HEK293 (cell line): ENCODE measurements around the gene WASF2.

Experiments
- BCL11A ChIP-seq: fragments of 450-650 bp; formaldehyde crosslinking; IDR thresholded peaks from 2 replicates; pipeline ENCODE4 v1.5.1; 2016; ENCODE audit warnings: low read depth, missing biosample characterization, missing genetic modification characterization
- EGR2 ChIP-seq: fragments of 450-650 bp; formaldehyde crosslinking; IDR thresholded peaks from 2 replicates; pipeline ENCODE4 v1.5.1; 2016; ENCODE audit warnings: low read depth, missing biosample characterization, missing genetic modification characterization
- GLIS1 ChIP-seq: fragments of 450-650 bp; formaldehyde crosslinking; IDR thresholded peaks from 2 replicates; pipeline ENCODE4 v1.5.1; 2016; ENCODE audit warnings: missing biosample characterization, missing genetic modification characterization
- KLF10 ChIP-seq: fragments of 450-650 bp; IDR thresholded peaks from 2 replicates; pipeline ENCODE4 v1.5.1; 2018; ENCODE audit warnings: missing biosample characterization, mild to moderate bottlenecking, missing genetic modification characterization
- KLF16 ChIP-seq: fragments of 450-650 bp; formaldehyde crosslinking; IDR thresholded peaks from 2 replicates; pipeline ENCODE4 v1.5.1; 2017; ENCODE audit warnings: missing biosample characterization, missing genetic modification characterization
- KLF9 ChIP-seq: fragments of 450-650 bp; formaldehyde crosslinking; IDR thresholded peaks from 2 replicates; pipeline ENCODE4 v1.5.1; 2016; ENCODE audit warnings: missing biosample characterization, missing genetic modification characterization, low read depth
- PRDM1 ChIP-seq: fragments of 450-650 bp; formaldehyde crosslinking; IDR thresholded peaks from 2 replicates; pipeline ENCODE4; 2016; ENCODE audit warnings: missing biosample characterization, missing genetic modification characterization
- REPIN1 ChIP-seq: fragments of 450-650 bp; formaldehyde crosslinking; IDR thresholded peaks from 2 replicates; pipeline ENCODE4 v1.5.1; 2017; ENCODE audit warnings: missing biosample characterization, missing genetic modification characterization, low read depth
- SCRT2 ChIP-seq: fragments of 450-650 bp; formaldehyde crosslinking; IDR thresholded peaks from 2 replicates; pipeline ENCODE4 v1.5.1; 2016; ENCODE audit warnings: missing biosample characterization, missing genetic modification characterization
- SP7 ChIP-seq: fragments of 450-650 bp; formaldehyde crosslinking; IDR thresholded peaks from 2 replicates; pipeline ENCODE4 v1.5.1; 2016; ENCODE audit warnings: missing biosample characterization, missing genetic modification characterization
- ZBTB21 ChIP-seq: fragments of 450-650 bp; formaldehyde crosslinking; IDR thresholded peaks from 2 replicates; pipeline ENCODE4 v1.5.1; 2017; ENCODE audit warnings: missing biosample characterization, missing genetic modification characterization
- ZBTB48 ChIP-seq: fragments of 450-650 bp; formaldehyde crosslinking; IDR thresholded peaks from 2 replicates; pipeline ENCODE4 v1.5.1; 2016; ENCODE audit warnings: missing biosample characterization, missing genetic modification characterization
- ZFHX2 ChIP-seq: fragments of 450-650 bp; formaldehyde crosslinking; conservative IDR thresholded peaks from 2 replicates; pipeline ENCODE4 v1.5.1; 2016; ENCODE audit warnings: missing biosample characterization, missing genetic modification characterization
- ZNF140 ChIP-seq: fragments of 450-650 bp; formaldehyde crosslinking; IDR thresholded peaks from 2 replicates; pipeline ENCODE4 v1.5.1; 2016; ENCODE audit warnings: missing biosample characterization, missing genetic modification characterization
- ZNF214 ChIP-seq: fragments of 450-650 bp; formaldehyde crosslinking; IDR thresholded peaks from 2 replicates; pipeline ENCODE4 v1.5.1; 2017; ENCODE audit warnings: missing biosample characterization, mild to moderate bottlenecking, missing genetic modification characterization, borderline replicate concordance
- ZNF354C ChIP-seq: fragments of 450-650 bp; formaldehyde crosslinking; IDR thresholded peaks from 2 replicates; pipeline ENCODE4 v1.5.1; 2016; ENCODE audit warnings: missing biosample characterization, missing genetic modification characterization, low read depth, borderline replicate concordance
- ZNF394 ChIP-seq: fragments of 450-650 bp; formaldehyde crosslinking; IDR thresholded peaks from 2 replicates; pipeline ENCODE4 v1.5.1; 2016; ENCODE audit warnings: missing biosample characterization, missing genetic modification characterization, mild to moderate bottlenecking, moderate library complexity, borderline replicate concordance
- ZNF561 ChIP-seq: fragments of 450-650 bp; IDR thresholded peaks from 2 replicates; pipeline ENCODE4 v1.5.1; 2018; ENCODE audit warnings: missing biosample characterization, missing genetic modification characterization, borderline replicate concordance
- ZNF629 ChIP-seq: fragments of 450-650 bp; formaldehyde crosslinking; IDR thresholded peaks from 2 replicates; pipeline ENCODE4 v1.5.1; 2017; ENCODE audit warnings: missing biosample characterization, missing genetic modification characterization
- ZNF654 ChIP-seq: fragments of 450-650 bp; formaldehyde crosslinking; IDR thresholded peaks from 2 replicates; pipeline ENCODE4 v1.5.1; 2016; ENCODE audit warnings: low read depth, missing biosample characterization, missing genetic modification characterization
- ZNF660 ChIP-seq: fragments of 450-650 bp; IDR thresholded peaks from 2 replicates; pipeline ENCODE4 v1.5.1; 2018; ENCODE audit warnings: missing biosample characterization, mild to moderate bottlenecking, missing genetic modification characterization
- ZNF677 ChIP-seq: fragments of 450-650 bp; IDR thresholded peaks from 2 replicates; pipeline ENCODE4 v1.5.0; 2018; ENCODE audit warnings: missing biosample characterization, mild to moderate bottlenecking, missing genetic modification characterization, moderate library complexity
- ZSCAN30 ChIP-seq: fragments of 450-650 bp; IDR thresholded peaks from 2 replicates; pipeline ENCODE4 v1.5.1; 2018; ENCODE audit warnings: missing biosample characterization, mild to moderate bottlenecking, missing genetic modification characterization, moderate library complexity
- ZXDB ChIP-seq: fragments of 450-650 bp; formaldehyde crosslinking; IDR thresholded peaks from 2 replicates; pipeline ENCODE4 v1.5.1; 2016; ENCODE audit warnings: missing biosample characterization, missing genetic modification characterization
- TF ChIP-seq, protein P1 (sequence below): fragments of 450-650 bp; formaldehyde crosslinking; IDR thresholded peaks from 2 replicates; pipeline ENCODE4 v1.5.1; 2016; ENCODE audit warnings: missing biosample characterization, missing genetic modification characterization
- TF ChIP-seq, protein P2 (sequence below): fragments of 450-650 bp; formaldehyde crosslinking; IDR thresholded peaks from 2 replicates; pipeline ENCODE4 v1.5.1; 2016; ENCODE audit warnings: missing biosample characterization, missing genetic modification characterization, low read depth
- TF ChIP-seq, protein P3 (sequence below): fragments of 450-650 bp; formaldehyde crosslinking; IDR thresholded peaks from 2 replicates; pipeline ENCODE4 v1.5.1; 2017; ENCODE audit warnings: missing biosample characterization, mild to moderate bottlenecking, missing genetic modification characterization, moderate library complexity
- TF ChIP-seq, protein P4 (sequence below): fragments of 450-650 bp; IDR thresholded peaks from 2 replicates; pipeline ENCODE4 v1.5.1; 2018; ENCODE audit warnings: missing biosample characterization, missing genetic modification characterization
- TF ChIP-seq, protein P5 (sequence below): fragments of 450-650 bp; IDR thresholded peaks from 2 replicates; pipeline ENCODE4 v1.5.1; 2018; ENCODE audit warnings: missing biosample characterization, mild to moderate bottlenecking, missing genetic modification characterization
- TF ChIP-seq, protein P6 (sequence below): fragments of 450-650 bp; formaldehyde crosslinking; IDR thresholded peaks from 2 replicates; pipeline ENCODE4 v1.5.1; 2016; ENCODE audit warnings: missing biosample characterization, missing genetic modification characterization

The WASF2 gene

DNA sequence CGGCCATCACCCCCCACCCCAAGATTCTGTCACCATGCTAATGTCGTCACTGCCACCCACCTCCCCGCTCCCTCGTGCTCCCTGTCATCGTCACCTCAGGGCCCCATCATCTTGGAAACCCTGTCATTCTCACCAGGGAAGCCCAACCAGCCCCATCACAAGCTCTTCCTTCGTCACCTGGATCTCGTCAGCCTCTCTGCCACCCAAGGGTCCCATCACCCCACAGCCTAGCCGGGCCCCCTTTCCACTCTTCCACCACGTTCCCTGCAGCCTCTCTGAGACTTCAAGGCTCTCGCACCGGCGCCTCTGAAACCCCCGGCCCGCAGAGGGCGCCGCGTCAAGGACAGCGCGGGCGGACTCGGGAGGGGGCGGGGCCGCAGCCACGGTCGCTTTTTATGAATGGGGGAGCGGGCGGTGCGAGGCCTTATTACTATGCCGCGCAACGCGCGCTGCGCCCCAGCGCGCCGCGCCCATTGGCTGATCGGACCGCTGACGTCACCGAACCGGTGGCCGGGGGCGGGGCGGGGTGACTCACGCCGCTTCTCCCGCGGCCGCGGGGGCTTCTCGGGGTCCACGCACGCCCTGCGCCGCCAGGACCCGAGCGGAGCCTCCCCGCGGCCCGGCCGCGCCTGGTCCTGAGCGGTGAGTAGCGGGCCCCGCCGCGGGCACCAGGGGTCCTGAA is 97.7 kb downstream of the WASF2 start, which contains the start of gene GPR3 (continued):
- TF ChIP-seq, protein P1, sequence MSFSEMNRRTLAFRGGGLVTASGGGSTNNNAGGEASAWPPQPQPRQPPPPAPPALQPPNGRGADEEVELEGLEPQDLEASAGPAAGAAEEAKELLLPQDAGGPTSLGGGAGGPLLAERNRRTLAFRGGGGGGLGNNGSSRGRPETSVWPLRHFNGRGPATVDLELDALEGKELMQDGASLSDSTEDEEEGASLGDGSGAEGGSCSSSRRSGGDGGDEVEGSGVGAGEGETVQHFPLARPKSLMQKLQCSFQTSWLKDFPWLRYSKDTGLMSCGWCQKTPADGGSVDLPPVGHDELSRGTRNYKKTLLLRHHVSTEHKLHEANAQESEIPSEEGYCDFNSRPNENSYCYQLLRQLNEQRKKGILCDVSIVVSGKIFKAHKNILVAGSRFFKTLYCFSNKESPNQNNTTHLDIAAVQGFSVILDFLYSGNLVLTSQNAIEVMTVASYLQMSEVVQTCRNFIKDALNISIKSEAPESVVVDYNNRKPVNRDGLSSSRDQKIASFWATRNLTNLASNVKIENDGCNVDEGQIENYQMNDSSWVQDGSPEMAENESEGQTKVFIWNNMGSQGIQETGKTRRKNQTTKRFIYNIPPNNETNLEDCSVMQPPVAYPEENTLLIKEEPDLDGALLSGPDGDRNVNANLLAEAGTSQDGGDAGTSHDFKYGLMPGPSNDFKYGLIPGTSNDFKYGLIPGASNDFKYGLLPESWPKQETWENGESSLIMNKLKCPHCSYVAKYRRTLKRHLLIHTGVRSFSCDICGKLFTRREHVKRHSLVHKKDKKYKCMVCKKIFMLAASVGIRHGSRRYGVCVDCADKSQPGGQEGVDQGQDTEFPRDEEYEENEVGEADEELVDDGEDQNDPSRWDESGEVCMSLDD: 0 out of 2 replicates have a peak, but pooled peaks have one; percentile 35
- TF ChIP-seq SCRT2 (tag by site-specific recombination) (no peak), ZFHX2 (tag by site-specific recombination) (peak; percentile 36; the same call in 1 of the 2 replicates), ZNF561 (tag by site-specific recombination) (peak; percentile 65; the same call in 1 of the 2 replicates), KLF10 (tag by site-specific recombination) (peak; percentile 90), REPIN1 (tag by site-specific recombination) (no peak), ZNF394 (peak; percentile 74; the same call in 1 of the 2 replicates), ZBTB48 (tag by site-specific recombination) (peak; percentile 70), ZNF629 (tag by site-specific recombination) (peak; percentile 76), ZBTB21 (tag by site-specific recombination) (no peak), KLF9 (tag by site-specific recombination) (peak; percentile 94), ZNF354C (tag by site-specific recombination) (no peak), ZNF660 (tag by site-specific recombination) (peak; percentile 76; the same call in 1 of the 2 replicates), SP7 (tag by site-specific recombination) (peak; percentile 50; the same call in 1 of the 2 replicates), ZNF677 (tag by site-specific recombination) (peak; percentile 42; the same call in 1 of the 2 replicates), GLIS1 (peak; percentile 3; the same call in 1 of the 2 replicates), PRDM1 (no peak), EGR2 (tag by site-specific recombination) (peak; percentile 41; the same call in 1 of the 2 replicates), ZNF214 (tag by site-specific recombination) (no peak), KLF16 (tag by site-specific recombination) (peak; percentile 28; the same call in 1 of the 2 replicates), ZNF140 (tag by site-specific recombination) (no peak), ZNF654 (no peak), ZSCAN30 (no peak), BCL11A (tag by site-specific recombination) (no peak), ZXDB (0 out of 2 replicates have a peak, but pooled peaks have one; percentile 16)
- TF ChIP-seq, protein P2, sequence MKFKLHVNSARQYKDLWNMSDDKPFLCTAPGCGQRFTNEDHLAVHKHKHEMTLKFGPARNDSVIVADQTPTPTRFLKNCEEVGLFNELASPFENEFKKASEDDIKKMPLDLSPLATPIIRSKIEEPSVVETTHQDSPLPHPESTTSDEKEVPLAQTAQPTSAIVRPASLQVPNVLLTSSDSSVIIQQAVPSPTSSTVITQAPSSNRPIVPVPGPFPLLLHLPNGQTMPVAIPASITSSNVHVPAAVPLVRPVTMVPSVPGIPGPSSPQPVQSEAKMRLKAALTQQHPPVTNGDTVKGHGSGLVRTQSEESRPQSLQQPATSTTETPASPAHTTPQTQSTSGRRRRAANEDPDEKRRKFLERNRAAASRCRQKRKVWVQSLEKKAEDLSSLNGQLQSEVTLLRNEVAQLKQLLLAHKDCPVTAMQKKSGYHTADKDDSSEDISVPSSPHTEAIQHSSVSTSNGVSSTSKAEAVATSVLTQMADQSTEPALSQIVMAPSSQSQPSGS (tag by site-specific recombination): peak; percentile 98
- TF ChIP-seq, protein P3, sequence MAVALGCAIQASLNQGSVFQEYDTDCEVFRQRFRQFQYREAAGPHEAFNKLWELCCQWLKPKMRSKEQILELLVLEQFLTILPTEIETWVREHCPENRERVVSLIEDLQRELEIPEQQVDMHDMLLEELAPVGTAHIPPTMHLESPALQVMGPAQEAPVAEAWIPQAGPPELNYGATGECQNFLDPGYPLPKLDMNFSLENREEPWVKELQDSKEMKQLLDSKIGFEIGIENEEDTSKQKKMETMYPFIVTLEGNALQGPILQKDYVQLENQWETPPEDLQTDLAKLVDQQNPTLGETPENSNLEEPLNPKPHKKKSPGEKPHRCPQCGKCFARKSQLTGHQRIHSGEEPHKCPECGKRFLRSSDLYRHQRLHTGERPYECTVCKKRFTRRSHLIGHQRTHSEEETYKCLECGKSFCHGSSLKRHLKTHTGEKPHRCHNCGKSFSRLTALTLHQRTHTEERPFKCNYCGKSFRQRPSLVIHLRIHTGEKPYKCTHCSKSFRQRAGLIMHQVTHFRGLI (tag by site-specific recombination): peak; percentile 77
- TF ChIP-seq, protein P4, sequence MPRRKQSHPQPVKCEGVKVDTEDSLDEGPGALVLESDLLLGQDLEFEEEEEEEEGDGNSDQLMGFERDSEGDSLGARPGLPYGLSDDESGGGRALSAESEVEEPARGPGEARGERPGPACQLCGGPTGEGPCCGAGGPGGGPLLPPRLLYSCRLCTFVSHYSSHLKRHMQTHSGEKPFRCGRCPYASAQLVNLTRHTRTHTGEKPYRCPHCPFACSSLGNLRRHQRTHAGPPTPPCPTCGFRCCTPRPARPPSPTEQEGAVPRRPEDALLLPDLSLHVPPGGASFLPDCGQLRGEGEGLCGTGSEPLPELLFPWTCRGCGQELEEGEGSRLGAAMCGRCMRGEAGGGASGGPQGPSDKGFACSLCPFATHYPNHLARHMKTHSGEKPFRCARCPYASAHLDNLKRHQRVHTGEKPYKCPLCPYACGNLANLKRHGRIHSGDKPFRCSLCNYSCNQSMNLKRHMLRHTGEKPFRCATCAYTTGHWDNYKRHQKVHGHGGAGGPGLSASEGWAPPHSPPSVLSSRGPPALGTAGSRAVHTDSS (tag by site-specific recombination): no peak; the same call in 1 of the 2 replicates
- TF ChIP-seq, protein P5, sequence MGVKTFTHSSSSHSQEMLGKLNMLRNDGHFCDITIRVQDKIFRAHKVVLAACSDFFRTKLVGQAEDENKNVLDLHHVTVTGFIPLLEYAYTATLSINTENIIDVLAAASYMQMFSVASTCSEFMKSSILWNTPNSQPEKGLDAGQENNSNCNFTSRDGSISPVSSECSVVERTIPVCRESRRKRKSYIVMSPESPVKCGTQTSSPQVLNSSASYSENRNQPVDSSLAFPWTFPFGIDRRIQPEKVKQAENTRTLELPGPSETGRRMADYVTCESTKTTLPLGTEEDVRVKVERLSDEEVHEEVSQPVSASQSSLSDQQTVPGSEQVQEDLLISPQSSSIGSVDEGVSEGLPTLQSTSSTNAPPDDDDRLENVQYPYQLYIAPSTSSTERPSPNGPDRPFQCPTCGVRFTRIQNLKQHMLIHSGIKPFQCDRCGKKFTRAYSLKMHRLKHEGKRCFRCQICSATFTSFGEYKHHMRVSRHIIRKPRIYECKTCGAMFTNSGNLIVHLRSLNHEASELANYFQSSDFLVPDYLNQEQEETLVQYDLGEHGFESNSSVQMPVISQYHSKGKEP (tag by site-specific recombination): no peak
- TF ChIP-seq, protein P6, sequence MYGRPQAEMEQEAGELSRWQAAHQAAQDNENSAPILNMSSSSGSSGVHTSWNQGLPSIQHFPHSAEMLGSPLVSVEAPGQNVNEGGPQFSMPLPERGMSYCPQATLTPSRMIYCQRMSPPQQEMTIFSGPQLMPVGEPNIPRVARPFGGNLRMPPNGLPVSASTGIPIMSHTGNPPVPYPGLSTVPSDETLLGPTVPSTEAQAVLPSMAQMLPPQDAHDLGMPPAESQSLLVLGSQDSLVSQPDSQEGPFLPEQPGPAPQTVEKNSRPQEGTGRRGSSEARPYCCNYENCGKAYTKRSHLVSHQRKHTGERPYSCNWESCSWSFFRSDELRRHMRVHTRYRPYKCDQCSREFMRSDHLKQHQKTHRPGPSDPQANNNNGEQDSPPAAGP: no peak
